ENCODE measurements around the gene GRWD1.
A peak's percentile ranks its signal among the peaks of the same experiment; 100 is the strongest.

The GRWD1 gene

GRCh38 chr19:48480558-48481500, 35.0 kb downstream of the GRWD1 start:
- H3K4me1 ChIP-seq (ENCODE audit: control insufficient read depth, insufficient read depth, low read length): no peaks in the 10 kb centered on the region
- ChIA-PET CTCF (interaction anchor here (0.6 to 1.7 kb wide), 2 partner anchors 9 to 62 kb away, joined by 3 to 12 read pairs; no protein-coding TSS in a partner anchor), POLR2A (interaction anchor here (0.5 to 1.8 kb wide), 5 partner anchors 11 to 160 kb away, joined by 3 to 8 read pairs (median 4); no protein-coding TSS in a partner anchor)
- H3K27ac ChIP-seq (ENCODE audit: extremely low read depth, low read depth, low read length): no peak overlapping the region
- H3K36me3 ChIP-seq (ENCODE audit: control insufficient read depth in 2 of 2, insufficient read depth in 1 of 2, low read length in 2 of 2): peaks cover 24 to 43% of the 10 kb centered on the region in 2 experiments; a peak in 2 of 3 replicates
- H3K4me3 ChIP-seq (ENCODE audit: low read depth, low read length): no peak overlapping the region
- TF ChIP-seq ZNF692 (tag by site-specific recombination; IDR thresholded peaks at IDR 0.05) (0 out of 2 replicates have a peak, but pooled peaks have one; percentile 22), ZFP41 (tag by site-specific recombination; IDR thresholded peaks at IDR 0.05; ENCODE audit: borderline replicate concordance) (no peak), ZBTB20 (tag by site-specific recombination; IDR thresholded peaks at IDR 0.05) (no peak), ZNF138 (tag by site-specific recombination; IDR thresholded peaks at IDR 0.05; ENCODE audit: borderline replicate concordance) (no peak), ZNF354C (tag by site-specific recombination; IDR thresholded peaks at IDR 0.05; ENCODE audit: borderline replicate concordance, low read depth) (no peak)
- TF ChIP-seq, protein P1, sequence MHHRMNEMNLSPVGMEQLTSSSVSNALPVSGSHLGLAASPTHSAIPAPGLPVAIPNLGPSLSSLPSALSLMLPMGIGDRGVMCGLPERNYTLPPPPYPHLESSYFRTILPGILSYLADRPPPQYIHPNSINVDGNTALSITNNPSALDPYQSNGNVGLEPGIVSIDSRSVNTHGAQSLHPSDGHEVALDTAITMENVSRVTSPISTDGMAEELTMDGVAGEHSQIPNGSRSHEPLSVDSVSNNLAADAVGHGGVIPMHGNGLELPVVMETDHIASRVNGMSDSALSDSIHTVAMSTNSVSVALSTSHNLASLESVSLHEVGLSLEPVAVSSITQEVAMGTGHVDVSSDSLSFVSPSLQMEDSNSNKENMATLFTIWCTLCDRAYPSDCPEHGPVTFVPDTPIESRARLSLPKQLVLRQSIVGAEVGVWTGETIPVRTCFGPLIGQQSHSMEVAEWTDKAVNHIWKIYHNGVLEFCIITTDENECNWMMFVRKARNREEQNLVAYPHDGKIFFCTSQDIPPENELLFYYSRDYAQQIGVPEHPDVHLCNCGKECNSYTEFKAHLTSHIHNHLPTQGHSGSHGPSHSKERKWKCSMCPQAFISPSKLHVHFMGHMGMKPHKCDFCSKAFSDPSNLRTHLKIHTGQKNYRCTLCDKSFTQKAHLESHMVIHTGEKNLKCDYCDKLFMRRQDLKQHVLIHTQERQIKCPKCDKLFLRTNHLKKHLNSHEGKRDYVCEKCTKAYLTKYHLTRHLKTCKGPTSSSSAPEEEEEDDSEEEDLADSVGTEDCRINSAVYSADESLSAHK (tag by site-specific recombination; IDR thresholded peaks at IDR 0.05): no peak
- no peaks in the 10 kb centered on the region for H3K9me3 ChIP-seq (ENCODE audit: control insufficient read depth, insufficient read depth, low read depth, low read length)

- no peaks in the 10 kb centered on the region for H3K4me1 ChIP-seq (ENCODE audit: control insufficient read depth, insufficient read depth, low read length)
- POLR2A ChIA-PET: interaction anchor here (1.6 to 1.8 kb wide), 2 partner anchors 11 to 12 kb away, joined by 5 to 8 read pairs; no protein-coding TSS in a partner anchor
- no peak overlapping the region; the same call in 1 of the 2 replicates for H3K27ac ChIP-seq (ENCODE audit: extremely low read depth, low read depth, low read length)
- peaks cover 15 to 34% of the 10 kb centered on the region in 2 experiments; a peak in 2 of 3 replicates for H3K36me3 ChIP-seq (ENCODE audit: control insufficient read depth in 2 of 2, insufficient read depth in 1 of 2, low read length in 2 of 2)
- H3K4me3 ChIP-seq (ENCODE audit: low read depth, low read length): no peak overlapping the region
- no peaks in the 10 kb centered on the region for H3K9me3 ChIP-seq (ENCODE audit: control insufficient read depth, insufficient read depth, low read depth, low read length)
- CTCF ChIA-PET: interaction anchor here (1.7 kb wide), 1 partner anchor 8 kb away, joined by 12 read pairs; no protein-coding TSS in a partner anchor
- TF ChIP-seq, protein P2, sequence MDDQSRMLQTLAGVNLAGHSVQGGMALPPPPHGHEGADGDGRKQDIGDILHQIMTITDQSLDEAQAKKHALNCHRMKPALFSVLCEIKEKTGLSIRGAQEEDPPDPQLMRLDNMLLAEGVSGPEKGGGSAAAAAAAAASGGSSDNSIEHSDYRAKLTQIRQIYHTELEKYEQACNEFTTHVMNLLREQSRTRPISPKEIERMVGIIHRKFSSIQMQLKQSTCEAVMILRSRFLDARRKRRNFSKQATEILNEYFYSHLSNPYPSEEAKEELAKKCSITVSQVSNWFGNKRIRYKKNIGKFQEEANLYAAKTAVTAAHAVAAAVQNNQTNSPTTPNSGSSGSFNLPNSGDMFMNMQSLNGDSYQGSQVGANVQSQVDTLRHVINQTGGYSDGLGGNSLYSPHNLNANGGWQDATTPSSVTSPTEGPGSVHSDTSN (CRISPR knock-in tag; IDR thresholded peaks at IDR 0.05): no peak
- TF ChIP-seq PATZ1 (tag by site-specific recombination; IDR thresholded peaks at IDR 0.05) (peak; percentile 22; the same call in 1 of the 2 replicates), SP2 (tag by site-specific recombination; IDR thresholded peaks at IDR 0.05) (peak; percentile 13; the same call in 1 of the 2 replicates), SP7 (tag by site-specific recombination; IDR thresholded peaks at IDR 0.05) (0 out of 2 replicates have a peak, but pooled peaks have one; percentile 16), ZNF10 (tag by site-specific recombination; IDR thresholded peaks at IDR 0.05) (peak; percentile 45), ZNF366 (tag by site-specific recombination; conservative IDR thresholded peaks at IDR 0.05) (0 out of 2 replicates have a peak, but pooled peaks have one; percentile 44), ZNF23 (tag by site-specific recombination; IDR thresholded peaks at IDR 0.05; ENCODE audit: borderline replicate concordance) (no peak), BCL11A (tag by site-specific recombination; IDR thresholded peaks at IDR 0.05; ENCODE audit: low read depth) (0 out of 2 replicates have a peak, but pooled peaks have one; percentile 18), ZFP69B (tag by site-specific recombination; IDR thresholded peaks at IDR 0.05) (peak; percentile 42; the same call in 1 of the 2 replicates), ZNF571 (tag by site-specific recombination; IDR thresholded peaks at IDR 0.05) (no peak)
- TF ChIP-seq, protein P3, sequence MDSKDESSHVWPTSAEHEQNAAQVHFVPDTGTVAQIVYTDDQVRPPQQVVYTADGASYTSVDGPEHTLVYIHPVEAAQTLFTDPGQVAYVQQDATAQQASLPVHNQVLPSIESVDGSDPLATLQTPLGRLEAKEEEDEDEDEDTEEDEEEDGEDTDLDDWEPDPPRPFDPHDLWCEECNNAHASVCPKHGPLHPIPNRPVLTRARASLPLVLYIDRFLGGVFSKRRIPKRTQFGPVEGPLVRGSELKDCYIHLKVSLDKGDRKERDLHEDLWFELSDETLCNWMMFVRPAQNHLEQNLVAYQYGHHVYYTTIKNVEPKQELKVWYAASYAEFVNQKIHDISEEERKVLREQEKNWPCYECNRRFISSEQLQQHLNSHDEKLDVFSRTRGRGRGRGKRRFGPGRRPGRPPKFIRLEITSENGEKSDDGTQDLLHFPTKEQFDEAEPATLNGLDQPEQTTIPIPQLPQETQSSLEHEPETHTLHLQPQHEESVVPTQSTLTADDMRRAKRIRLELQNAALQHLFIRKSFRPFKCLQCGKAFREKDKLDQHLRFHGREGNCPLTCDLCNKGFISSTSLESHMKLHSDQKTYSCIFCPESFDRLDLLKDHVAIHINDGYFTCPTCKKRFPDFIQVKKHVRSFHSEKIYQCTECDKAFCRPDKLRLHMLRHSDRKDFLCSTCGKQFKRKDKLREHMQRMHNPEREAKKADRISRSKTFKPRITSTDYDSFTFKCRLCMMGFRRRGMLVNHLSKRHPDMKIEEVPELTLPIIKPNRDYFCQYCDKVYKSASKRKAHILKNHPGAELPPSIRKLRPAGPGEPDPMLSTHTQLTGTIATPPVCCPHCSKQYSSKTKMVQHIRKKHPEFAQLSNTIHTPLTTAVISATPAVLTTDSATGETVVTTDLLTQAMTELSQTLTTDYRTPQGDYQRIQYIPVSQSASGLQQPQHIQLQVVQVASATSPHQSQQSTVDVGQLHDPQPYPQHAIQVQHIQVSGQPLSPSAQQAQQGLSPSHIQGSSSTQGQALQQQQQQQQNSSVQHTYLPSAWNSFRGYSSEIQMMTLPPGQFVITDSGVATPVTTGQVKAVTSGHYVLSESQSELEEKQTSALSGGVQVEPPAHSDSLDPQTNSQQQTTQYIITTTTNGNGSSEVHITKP (tag by site-specific recombination; IDR thresholded peaks at IDR 0.05): peak; percentile 63
These were observed 36.3 kb downstream of the GRWD1 start for GRCh38 chr19:48481846-48482639.

Measured in HEK293 (cell line).